Transverse colon (tissue), 4 donors: ENCODE data around the gene DNAH3. TPM values are rescaled to one million over a fixed set of nuclear protein-coding genes. Genes with fewer than 3 reads are reported as not detected.

Experiments used
- DNase-seq: peaks from one replicate; pipeline ENCODE4 v3.0.0-alpha.2; 2019
- H3K27ac ChIP-seq, 4 donors: fragments of 200-600 bp; sonication (generic); 2 replicates each; pipeline ENCODE4 v1.5.1; 2016 to 2018; ENCODE audit warnings: inconsistent platforms in 4 of 4
- H3K27me3 ChIP-seq: fragments of 200-600 bp; sonication (generic); 2 replicates; pipeline ENCODE4 v1.5.1; 2017; ENCODE audit warnings: inconsistent platforms
- H3K36me3 ChIP-seq, 4 donors: fragments of 200-600 bp; sonication (generic); 2 replicates each; pipeline ENCODE4 v1.5.1; 2017 to 2019; ENCODE audit warnings: inconsistent platforms in 4 of 4
- H3K4me1 ChIP-seq, 4 donors: fragments of 200-600 bp; sonication (generic); 2 replicates each; pipeline ENCODE4 v1.5.1; 2017 to 2020; ENCODE audit warnings: inconsistent platforms in 4 of 4
- H3K4me3 ChIP-seq, 4 donors: fragments of 200-600 bp; sonication (generic); 1 replicate in 1 of 4; 2 replicates in 3 of 4; pipeline versions ENCODE4 v1.5.1 to v1.6.1; 2017 to 2019; ENCODE audit warnings: inconsistent platforms in 4 of 4
- H3K9me3 ChIP-seq, 2 donors: fragments of 200-600 bp; sonication (generic); 2 replicates each; pipeline ENCODE4 v1.5.1; 2017 to 2019; ENCODE audit warnings: inconsistent platforms in 2 of 2
- CTCF ChIP-seq, 5 experiments: fragments of 200-600 bp in 3 of 5; fragments of 450-650 bp in 2 of 5; sonication (generic) in 3 of 5; IDR thresholded peaks; 1 replicate in 2 of 5; 2 replicates in 3 of 5; pipeline ENCODE4 v1.5.1; 2016 to 2017; ENCODE audit warnings: antibody characterized with exemption in 5 of 5, inconsistent platforms in 3 of 5, mild to moderate bottlenecking in 2 of 5, moderate library complexity in 1 of 5
- EP300 ChIP-seq: sonication (generic); formaldehyde crosslinking; IDR thresholded peaks from one replicate; pipeline ENCODE4 v1.6.1; 2017; ENCODE audit warnings: antibody characterized with exemption, low read depth
- POLR2A ChIP-seq: fragments of 450-650 bp; IDR thresholded peaks from one replicate; pipeline ENCODE4 v1.6.1; 2016; ENCODE audit warnings: antibody characterized with exemption, mild to moderate bottlenecking, moderate library complexity
- POLR2AphosphoS5 ChIP-seq, 3 donors: sonication (generic); formaldehyde crosslinking; IDR thresholded peaks; one replicate each; pipeline ENCODE4 v1.6.1; 2016; ENCODE audit warnings: antibody characterized with exemption in 3 of 3
- WGBS, 2 donors: methylation state at CpG; one replicate each; pipeline ENCODE4 v1.1.5; 2018; ENCODE audit warnings: low coverage in 1 of 2; 5-methylcytosine and 5-hydroxymethylcytosine counted together
- in situ Hi-C, 4 donors: fragments of 200-750 bp; cut with MboI; loops; one replicate each; pipeline versions ENCODE4 v1.15.0 to v1.15.1; 2017; ENCODE audit warnings: low sequenced_read_pairs in 3 of 4, low pct_ligation_motif_present in 1 of 4, low pct_unique_long_range_greater_than_20kb in 1 of 4
- intact Hi-C: fragments of 100-400 bp; cut with DNase I; formaldehyde crosslinking; loops from one replicate; pipeline ENCODE4 v1.15.1; 2023; ENCODE audit warnings: low total_unique reads
- total RNA-seq, 4 donors: library from RNA; depleted of rRNA; stranded (reverse); fragments of >200 nt; gene quantifications; one replicate each; pipeline ENCODE4 v1.1.0, GENCODE V29; 2016

Gene DNAH3
- total RNA-seq, 4 donors from 2014 or later: 1.1 to 28.7 (median 5.5) TPM

GRCh38 chr16:20886320-20886719, 264.3 kb downstream of the DNAH3 start:
- DNase-seq: no peak
- WGBS, 2 donors: 53 to 63% methylated on average over 1 of the region's 1 CpG
- Histone ChIP-seq H3K27me3 (no peaks in the 10 kb centered on the region), H3K9me3 (no peaks in the 10 kb centered on the region), H3K27ac (no peak overlapping the region), H3K4me1 (peaks cover 23 to 79% (median 60%) of the 10 kb centered on the region in 4 donors), H3K36me3 (no peaks in the 10 kb centered on the region), H3K4me3 (no peak overlapping the region)
- TF ChIP-seq EP300: no peak
- intact Hi-C loops: no loop called here
- in situ Hi-C loops: no loop called here

GRCh38 chr16:20884240-20884556, 266.4 kb downstream of the DNAH3 start:
- Histone ChIP-seq H3K4me3 (no peak overlapping the region), H3K27me3 (no peaks in the 10 kb centered on the region), H3K36me3 (no peaks in the 10 kb centered on the region), H3K4me1 (peaks cover 23 to 87% (median 64%) of the 10 kb centered on the region in 4 donors), H3K9me3 (no peaks in the 10 kb centered on the region), H3K27ac (peak overlapping the region; percentile 66 to 80 (median 74))
- intact Hi-C loops (no loop called here), in situ Hi-C loops (no loop called here)
- WGBS, 2 donors: 27% methylated on average over 1 of the region's 1 CpG; no CpG with 5 or more reads in 1 of the 2 donors
- peak; percentile 24 for DNase-seq
- TF ChIP-seq POLR2AphosphoS5 (IDR thresholded peaks at IDR 0.05) (no peak), CTCF (IDR thresholded peaks at IDR 0.05) (no peak), EP300 (no peak), POLR2A (no peak)

GRCh38 chr16:20883554-20884239, 266.9 kb downstream of the DNAH3 start:
- Histone ChIP-seq H3K27ac (peak overlapping the region; percentile 66 to 80 (median 74)), H3K9me3 (no peaks in the 10 kb centered on the region), H3K4me1 (peaks cover 26 to 91% (median 68%) of the 10 kb centered on the region in 4 donors), H3K27me3 (no peaks in the 10 kb centered on the region), H3K4me3 (no peak overlapping the region), H3K36me3 (no peaks in the 10 kb centered on the region)
- TF ChIP-seq EP300 (no peak), POLR2AphosphoS5 (IDR thresholded peaks at IDR 0.05) (peak in 1 of 3 donors; percentile 20)
- in situ Hi-C loops (no loop called here), intact Hi-C loops (no loop called here)
- DNase-seq: no peak
- 49 to 54% methylated on average over 5 of the region's 5 CpGs for WGBS, 2 donors

Other genes starting within 250 kb of the DNAH3 start
- gene LDAF1, start 7.8 kb upstream of the DNAH3 start, total RNA-seq: 10 to 100 TPM; 23.6 to 71.0 (median 59.3) TPM
- gene ZP2, start 60.7 kb upstream of the DNAH3 start, total RNA-seq: under 1 TPM in 1 of 4 donors, not detected in 3; 0.27 TPM
- 10 to 100 TPM; 27.7 to 70.2 (median 41.4) TPM for gene ANKS4B, start 82.9 kb upstream of the DNAH3 start, total RNA-seq
- gene CRYM, start 127.4 kb upstream of the DNAH3 start, total RNA-seq: 10 to 100 TPM in 2 of 4 donors, 1 to 10 TPM in 1, not detected in 1; 5.6 to 23.1 (median 18.3) TPM